ENCODE results near the gene HOXD10.

HOXD10 gene

DNA sequence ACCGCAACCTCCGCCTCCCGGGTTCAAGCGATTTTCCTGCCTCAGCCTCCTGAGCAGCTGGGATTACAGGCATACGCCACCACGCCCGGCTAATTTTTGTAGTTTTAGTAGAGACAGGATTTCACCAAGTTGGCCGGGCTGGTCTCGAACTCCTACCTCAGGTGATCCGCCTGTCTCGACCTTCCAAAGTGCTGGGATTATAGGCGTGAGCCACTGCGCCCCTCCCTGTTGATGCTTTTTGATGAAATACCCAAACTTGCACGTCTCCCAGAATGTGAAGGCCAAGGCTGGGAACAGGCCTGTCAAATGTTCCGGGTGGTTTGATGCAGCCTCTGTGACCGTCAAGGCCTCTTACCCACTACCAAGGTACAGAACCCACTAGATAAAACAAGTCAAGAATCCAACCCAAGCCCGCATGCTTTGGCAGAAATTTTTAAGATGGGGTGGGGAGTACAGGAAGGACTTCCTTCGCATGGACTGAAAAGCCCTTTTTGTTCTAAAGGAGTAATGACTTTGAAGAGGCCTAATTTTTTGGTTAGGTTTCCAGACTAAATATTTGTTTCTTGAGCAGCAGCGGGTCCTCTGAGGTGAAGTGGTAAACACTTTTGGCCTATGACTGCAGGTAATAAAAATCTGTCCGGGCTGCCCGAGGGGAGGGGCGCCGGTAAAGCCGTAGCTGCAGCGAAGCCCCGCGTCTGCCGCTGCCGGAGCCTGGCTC lies 29.1 kb upstream of the HOXD10 start:
- Histone ChIP-seq H3K79me2 (ENCODE audit: low read length) (no peaks in the 10 kb centered on the region), H3K36me3 (replicated peaks; ENCODE audit: low read depth, low read length) (no peaks in the 10 kb centered on the region), H3K4me3 (ENCODE audit: low read length) (no peak overlapping the region), H2AFZ (ENCODE audit: low read depth, low read length) (no peak overlapping the region), H4K20me1 (ENCODE audit: insufficient read depth, low read length) (no peaks in the 10 kb centered on the region), H3K9me3 (ENCODE audit: insufficient read depth, low read length) (no peaks in the 10 kb centered on the region), H3K27me3 (ENCODE audit: low read depth, low read length) (no peaks in the 10 kb centered on the region; the same call in 1 of the 2 replicates), H3K27ac (ENCODE audit: low read length) (no peak overlapping the region), H3K4me2 (ENCODE audit: low read length) (no peak overlapping the region), H3K4me1 (ENCODE audit: low read length) (no peaks in the 10 kb centered on the region), H3K9ac (ENCODE audit: low read length) (no peak overlapping the region)
- TF ChIP-seq, protein P1, sequence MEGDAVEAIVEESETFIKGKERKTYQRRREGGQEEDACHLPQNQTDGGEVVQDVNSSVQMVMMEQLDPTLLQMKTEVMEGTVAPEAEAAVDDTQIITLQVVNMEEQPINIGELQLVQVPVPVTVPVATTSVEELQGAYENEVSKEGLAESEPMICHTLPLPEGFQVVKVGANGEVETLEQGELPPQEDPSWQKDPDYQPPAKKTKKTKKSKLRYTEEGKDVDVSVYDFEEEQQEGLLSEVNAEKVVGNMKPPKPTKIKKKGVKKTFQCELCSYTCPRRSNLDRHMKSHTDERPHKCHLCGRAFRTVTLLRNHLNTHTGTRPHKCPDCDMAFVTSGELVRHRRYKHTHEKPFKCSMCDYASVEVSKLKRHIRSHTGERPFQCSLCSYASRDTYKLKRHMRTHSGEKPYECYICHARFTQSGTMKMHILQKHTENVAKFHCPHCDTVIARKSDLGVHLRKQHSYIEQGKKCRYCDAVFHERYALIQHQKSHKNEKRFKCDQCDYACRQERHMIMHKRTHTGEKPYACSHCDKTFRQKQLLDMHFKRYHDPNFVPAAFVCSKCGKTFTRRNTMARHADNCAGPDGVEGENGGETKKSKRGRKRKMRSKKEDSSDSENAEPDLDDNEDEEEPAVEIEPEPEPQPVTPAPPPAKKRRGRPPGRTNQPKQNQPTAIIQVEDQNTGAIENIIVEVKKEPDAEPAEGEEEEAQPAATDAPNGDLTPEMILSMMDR (IDR thresholded peaks at IDR 0.05; ENCODE audit: low read depth, low read length) = no peak
- TF ChIP-seq EZH2phosphoT487 (IDR thresholded peaks at IDR 0.05; ENCODE audit: low read depth) = no peak

DNA sequence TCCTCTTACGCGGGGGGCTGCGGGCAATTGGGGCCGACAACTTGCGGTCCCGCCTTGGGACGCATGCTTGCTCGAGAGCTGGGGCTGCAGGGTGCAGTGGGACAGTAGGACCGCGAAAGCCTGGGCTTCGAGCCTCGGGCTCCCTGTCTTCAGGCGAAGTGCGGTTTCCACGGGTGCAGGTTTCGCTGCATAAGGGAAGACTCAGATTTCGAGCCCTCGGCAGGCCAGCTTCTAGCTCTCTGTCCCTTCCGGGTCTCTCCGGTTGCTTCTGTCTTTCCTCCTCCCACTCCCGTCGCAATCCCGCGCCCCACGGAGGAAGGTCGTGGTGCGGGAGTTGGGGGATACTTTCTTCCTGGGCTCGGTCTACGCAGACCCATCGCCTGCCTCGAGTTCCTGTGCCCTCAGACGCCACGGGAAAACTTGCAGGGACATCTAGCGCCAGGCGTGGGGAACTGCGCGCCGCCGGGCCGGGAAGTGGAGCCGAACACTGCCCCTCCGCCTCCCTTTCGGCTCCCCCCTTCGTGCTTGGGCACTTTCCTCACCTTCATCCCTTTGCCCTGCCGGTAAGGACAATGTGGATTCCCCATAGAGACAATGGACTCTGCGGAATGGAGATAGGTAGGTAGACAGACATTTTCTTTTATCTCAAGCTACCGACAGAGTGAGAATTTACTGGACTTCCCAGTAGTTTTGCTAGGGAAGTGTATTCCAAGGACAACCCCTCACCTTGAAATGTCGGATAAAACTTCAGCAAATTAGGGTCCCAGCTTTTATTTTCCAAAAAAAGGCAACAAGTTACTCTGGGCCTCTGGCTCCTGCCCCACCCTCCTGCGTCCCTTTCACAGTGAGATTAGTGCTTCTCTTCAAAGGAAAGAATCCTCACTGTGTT lies 28.3 kb upstream of the HOXD10 start:
- H4K20me1 ChIP-seq (ENCODE audit: insufficient read depth, low read length) = no peaks in the 10 kb centered on the region
- H3K9me3 ChIP-seq (ENCODE audit: insufficient read depth, low read length) = no peaks in the 10 kb centered on the region
- no peak overlapping the region for H3K9ac ChIP-seq (ENCODE audit: low read length)
- TF ChIP-seq, protein P1 (IDR thresholded peaks at IDR 0.05; ENCODE audit: low read depth, low read length) = peak; percentile 49
- no peak for TF ChIP-seq EZH2phosphoT487 (IDR thresholded peaks at IDR 0.05; ENCODE audit: low read depth)
- H3K4me1 ChIP-seq (ENCODE audit: low read length) = no peaks in the 10 kb centered on the region
- no peak overlapping the region; the same call in 1 of the 2 replicates for H2AFZ ChIP-seq (ENCODE audit: low read depth, low read length)
- no peaks in the 10 kb centered on the region; the same call in 1 of the 2 replicates for H3K27me3 ChIP-seq (ENCODE audit: low read depth, low read length)
- no peaks in the 10 kb centered on the region for H3K79me2 ChIP-seq (ENCODE audit: low read length)
- H3K36me3 ChIP-seq (replicated peaks; ENCODE audit: low read depth, low read length) = no peaks in the 10 kb centered on the region
- peak overlapping the region; percentile 51 for H3K4me2 ChIP-seq (ENCODE audit: low read length)
- H3K27ac ChIP-seq (ENCODE audit: low read length) = no peak overlapping the region
- H3K4me3 ChIP-seq (ENCODE audit: low read length) = peak overlapping the region; percentile 63; the same call in 1 of the 2 replicates

DNA sequence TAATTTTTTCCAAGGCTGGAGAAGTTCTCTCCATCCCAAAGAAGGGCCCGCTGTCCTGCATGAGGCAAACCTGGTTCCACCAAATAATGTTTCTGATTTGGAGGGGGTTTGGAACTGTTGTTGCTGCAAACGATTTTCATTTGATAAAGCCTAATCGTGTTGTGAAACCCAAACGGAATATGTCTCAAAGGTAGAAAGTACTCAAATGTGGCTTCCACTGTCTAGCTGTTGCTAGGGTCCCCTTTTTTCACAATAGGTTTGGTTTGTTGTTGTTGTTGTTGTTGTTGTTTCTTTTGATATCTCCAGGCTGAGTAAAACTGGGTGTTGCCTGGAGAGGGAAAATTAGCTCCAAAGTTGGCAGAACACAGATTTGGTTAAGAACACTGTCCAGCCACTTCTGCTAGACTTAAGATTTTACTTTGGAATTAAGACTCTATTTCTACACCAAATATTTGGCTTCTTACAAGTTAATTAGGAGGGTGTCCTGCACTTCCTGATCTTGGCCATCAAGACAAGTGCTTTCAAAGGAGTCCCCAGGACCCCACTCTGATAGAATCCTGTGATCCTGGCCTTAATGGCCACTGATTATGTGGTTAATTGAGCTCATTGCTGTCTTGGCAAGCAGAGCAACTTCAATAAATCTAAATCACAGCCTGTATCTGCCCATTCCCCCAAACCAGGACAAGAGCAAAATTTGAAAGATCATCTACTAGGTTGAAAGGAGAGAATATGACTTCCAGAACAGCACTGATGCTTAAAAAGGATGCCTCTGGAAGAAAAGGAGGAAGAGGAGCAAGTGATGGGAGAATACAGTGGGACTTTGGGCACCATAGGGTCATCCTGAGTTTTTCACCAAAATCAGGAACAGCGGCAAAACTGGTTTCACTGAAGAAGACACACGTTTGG lies 27.4 kb upstream of the HOXD10 start:
- no peaks in the 10 kb centered on the region; the same call in 1 of the 2 replicates for H3K27me3 ChIP-seq (ENCODE audit: low read depth, low read length)
- H3K9ac ChIP-seq (ENCODE audit: low read length) = no peak overlapping the region
- no peaks in the 10 kb centered on the region for H4K20me1 ChIP-seq (ENCODE audit: insufficient read depth, low read length)
- 0 out of 2 replicates have a peak overlapping the region, but pooled peaks have one; percentile 51 for H3K4me2 ChIP-seq (ENCODE audit: low read length)
- no peak overlapping the region for H2AFZ ChIP-seq (ENCODE audit: low read depth, low read length)
- no peak overlapping the region for H3K4me3 ChIP-seq (ENCODE audit: low read length)
- no peaks in the 10 kb centered on the region for H3K79me2 ChIP-seq (ENCODE audit: low read length)
- TF ChIP-seq, protein P1 (IDR thresholded peaks at IDR 0.05; ENCODE audit: low read depth, low read length) = no peak
- no peak for TF ChIP-seq EZH2phosphoT487 (IDR thresholded peaks at IDR 0.05; ENCODE audit: low read depth)
- no peaks in the 10 kb centered on the region for H3K36me3 ChIP-seq (replicated peaks; ENCODE audit: low read depth, low read length)
- H3K9me3 ChIP-seq (ENCODE audit: insufficient read depth, low read length) = no peaks in the 10 kb centered on the region
- no peak overlapping the region for H3K27ac ChIP-seq (ENCODE audit: low read length)
- no peaks in the 10 kb centered on the region for H3K4me1 ChIP-seq (ENCODE audit: low read length)

All from OCI-LY3 (cell line).